Measurements from ENCODE around the gene SUV39H1. TPM values are rescaled to one million over a fixed set of nuclear protein-coding genes. Genes with fewer than 3 reads are reported as not detected.

SUV39H1 gene
- total RNA-seq, 4 donors from 2014 or later = 2.7 to 8.6 (median 7.1) TPM

- no peak for TF ChIP-seq CTCF (IDR thresholded peaks at IDR 0.05)
- TF ChIP-seq POLR2A (IDR thresholded peaks at IDR 0.05) = no peak
- DNase-seq = no peak
- intact Hi-C loops (cut with DNase I) = no loop called here
- 73 to 88% methylated on average over 2 of the region's 2 CpGs for WGBS, 2 donors
- no peaks in the 10 kb centered on the region for H3K9me3 ChIP-seq
- no peaks in the 10 kb centered on the region for H3K27me3 ChIP-seq
- no peak overlapping the region for H3K4me3 ChIP-seq (replicated peaks in 1 of 3)
- no peaks in the 10 kb centered on the region for H3K36me3 ChIP-seq
- H3K4me1 ChIP-seq = no peaks in the 10 kb centered on the region
- H3K27ac ChIP-seq = no peak overlapping the region
Measured at GRCh38 chrX:48719958-48720357, 23.4 kb downstream of the SUV39H1 start.

GRCh38 chrX:48720577-48721250 lies 24.2 kb downstream of the SUV39H1 start:
- intact Hi-C loops (cut with DNase I) = no loop called here
- H3K27ac ChIP-seq = no peak overlapping the region

GRCh38 chrX:48721916-48722315 lies 25.4 kb downstream of the SUV39H1 start:
- no peaks in the 10 kb centered on the region for H3K27me3 ChIP-seq
- intact Hi-C loops (cut with DNase I) = no loop called here
- no peak overlapping the region for H3K27ac ChIP-seq
- H3K4me1 ChIP-seq = no peaks in the 10 kb centered on the region
- no peak for DNase-seq
- TF ChIP-seq CTCF (IDR thresholded peaks at IDR 0.05) (no peak), POLR2A (IDR thresholded peaks at IDR 0.05) (no peak)
- no peak overlapping the region for H3K4me3 ChIP-seq (replicated peaks in 1 of 3)
- no peaks in the 10 kb centered on the region for H3K36me3 ChIP-seq
- H3K9me3 ChIP-seq = no peaks in the 10 kb centered on the region

More at GRCh38 chrX:48720577-48721250, 24.2 kb downstream of the SUV39H1 start:
- Histone ChIP-seq H3K27me3 (no peaks in the 10 kb centered on the region), H3K4me3 (replicated peaks in 1 of 3) (no peak overlapping the region), H3K36me3 (no peaks in the 10 kb centered on the region), H3K4me1 (no peaks in the 10 kb centered on the region), H3K9me3 (no peaks in the 10 kb centered on the region)
- 79 to 94% methylated on average over 3 of the region's 4 CpGs for WGBS, 2 donors
- DNase-seq = no peak
- TF ChIP-seq CTCF (IDR thresholded peaks at IDR 0.05) (no peak), POLR2A (IDR thresholded peaks at IDR 0.05) (no peak)

GRCh38 chrX:48726596-48726995 lies 30.1 kb downstream of the SUV39H1 start:
- Histone ChIP-seq H3K4me1 (no peaks in the 10 kb centered on the region), H3K4me3 (replicated peaks in 1 of 3) (no peak overlapping the region), H3K36me3 (no peaks in the 10 kb centered on the region), H3K27ac (no peak overlapping the region), H3K9me3 (no peaks in the 10 kb centered on the region), H3K27me3 (no peaks in the 10 kb centered on the region)
- WGBS, 2 donors = 76 to 94% methylated on average over 2 of the region's 2 CpGs
- TF ChIP-seq CTCF (IDR thresholded peaks at IDR 0.05) (no peak), POLR2A (IDR thresholded peaks at IDR 0.05) (no peak)
- intact Hi-C loops (cut with DNase I) = no loop called here
- no peak for DNase-seq

- no peak for DNase-seq
- intact Hi-C loops (cut with DNase I) = no loop called here
- Histone ChIP-seq H3K27ac (no peak overlapping the region), H3K4me3 (replicated peaks in 1 of 3) (no peak overlapping the region), H3K27me3 (no peaks in the 10 kb centered on the region), H3K4me1 (no peaks in the 10 kb centered on the region), H3K36me3 (no peaks in the 10 kb centered on the region), H3K9me3 (no peaks in the 10 kb centered on the region)
- TF ChIP-seq POLR2A (IDR thresholded peaks at IDR 0.05) (no peak), CTCF (IDR thresholded peaks at IDR 0.05) (no peak)
Measured at GRCh38 chrX:48728653-48729052, 32.1 kb downstream of the SUV39H1 start.
